Left lung (tissue), 10 donors: Measurements from ENCODE around the gene PYGM. TPM values are rescaled to one million over a fixed set of nuclear protein-coding genes. Genes with fewer than 3 reads are reported as not detected.

Experiments used
- ATAC-seq: fragments of 200-7000 bp; cut with Tn5 transposase; one replicate; pipeline ENCODE4 v1.9.1; 2020; ENCODE audit warnings: moderate library complexity
- DNase-seq, 4 donors: peaks; one replicate each; pipeline ENCODE4 v3.0.0-alpha.2; 2013 to 2020
- H3K27ac ChIP-seq, 2 donors: fragments of 200-600 bp; sonication (generic) in 1 of 2; one replicate each; pipeline versions ENCODE4 v1.5.0 to v1.8.0; 2020 to 2021
- H3K27me3 ChIP-seq, 2 donors: fragments of 200-600 bp; sonication (generic) in 1 of 2; one replicate each; pipeline versions ENCODE4 v1.5.0 to v1.8.0; 2020 to 2021
- H3K36me3 ChIP-seq, 2 donors: fragments of 200-600 bp; sonication (generic) in 1 of 2; one replicate each; pipeline versions ENCODE4 v1.5.0 to v1.8.0; 2020 to 2021
- H3K4me1 ChIP-seq, 2 donors: fragments of 200-600 bp; one replicate each; pipeline ENCODE4 v1.8.0; 2021
- H3K4me3 ChIP-seq, 2 donors: fragments of 200-600 bp; sonication (generic) in 1 of 2; one replicate each; pipeline versions ENCODE4 v1.5.0 to v1.8.0; 2020 to 2021; ENCODE audit warnings: mild to moderate bottlenecking in 1 of 2
- H3K9me3 ChIP-seq, 2 donors: fragments of 200-600 bp; sonication (generic) in 1 of 2; one replicate each; pipeline versions ENCODE4 v1.5.0 to v1.8.0; 2020 to 2021
- intact Hi-C, 2 donors: fragments of 100-400 bp; cut with DNase I; formaldehyde crosslinking; loops; one replicate each; pipeline versions ENCODE4 v1.11.2 to v1.14.2; 2022
- polyA plus RNA-seq, 6 donors: library from polyadenylated mRNA; unstranded; fragments of 120-200 nt; gene quantifications; one replicate each; pipeline ENCODE4 v1.2.1, GENCODE V29; 2013; ENCODE audit not compliant: insufficient read length in 6 of 6
- total RNA-seq, 2 donors: library from RNA; stranded (reverse); fragmentation: NEBNext Ultra II Directional; extraction: Animal tissue kit (Norgen Biotek cat#: 25700); gene quantifications; one replicate each; pipeline ENCODE4 v1.2.1, GENCODE V29; 2021
- TF ChIP-seq, protein P1 (sequence below), 2 donors: fragments of 200-600 bp; sonication (generic) in 1 of 2; IDR thresholded peaks; one replicate each; pipeline versions ENCODE4 v1.5.0 to v1.8.0; 2021; ENCODE audit warnings: antibody characterized with exemption in 2 of 2
- donor health status: DM: no; HTN: yes; CAD: no.
- donor health status: DM: no; HTN: no; CAD: no.

The PYGM gene
- total and polyA plus RNA-seq, 8 donors, result 1.3 to 4.4 (median 3.5) TPM

DNA sequence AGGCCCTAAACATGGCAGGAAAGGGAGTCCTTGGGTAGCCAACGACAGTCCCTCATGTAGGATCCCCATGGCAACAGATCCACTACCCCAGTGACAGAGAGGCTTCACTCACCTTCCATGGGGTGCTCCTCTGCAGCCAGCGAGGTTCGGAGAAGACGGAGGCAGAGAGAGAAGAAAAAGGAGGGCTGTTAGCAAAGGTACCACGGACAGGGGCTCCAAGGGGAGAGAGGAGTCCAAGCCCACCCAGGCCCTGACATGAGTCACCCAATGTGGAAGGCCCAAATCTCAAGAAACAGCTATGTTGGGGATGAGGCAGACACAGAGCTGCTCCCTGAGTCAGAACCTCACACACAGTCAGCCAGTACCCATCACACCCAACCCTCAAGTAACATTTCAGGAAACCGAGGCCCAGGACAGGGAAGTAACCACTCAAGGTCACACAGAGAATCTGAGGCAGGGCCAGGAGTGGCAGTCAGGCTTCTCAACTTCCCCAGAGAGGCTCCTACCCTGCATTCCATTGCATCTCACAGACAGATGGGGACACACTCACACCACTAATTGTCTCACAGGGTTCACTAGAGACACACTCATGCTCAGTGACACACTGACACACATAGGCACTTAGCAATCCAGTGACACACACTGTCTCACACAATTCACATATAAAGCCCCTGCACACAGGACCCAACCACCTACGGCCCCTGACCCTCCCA is 62.0 kb downstream of the PYGM start:
- Histone ChIP-seq H3K27me3 (peaks cover 5 to 24% of the 10 kb centered on the region in 2 donors), H3K4me3 (no peak overlapping the region), H3K9me3 (no peaks in the 10 kb centered on the region), H3K4me1 (no peaks in the 10 kb centered on the region), H3K36me3 (no peaks in the 10 kb centered on the region), H3K27ac (no peak overlapping the region)
- TF ChIP-seq, protein P1, sequence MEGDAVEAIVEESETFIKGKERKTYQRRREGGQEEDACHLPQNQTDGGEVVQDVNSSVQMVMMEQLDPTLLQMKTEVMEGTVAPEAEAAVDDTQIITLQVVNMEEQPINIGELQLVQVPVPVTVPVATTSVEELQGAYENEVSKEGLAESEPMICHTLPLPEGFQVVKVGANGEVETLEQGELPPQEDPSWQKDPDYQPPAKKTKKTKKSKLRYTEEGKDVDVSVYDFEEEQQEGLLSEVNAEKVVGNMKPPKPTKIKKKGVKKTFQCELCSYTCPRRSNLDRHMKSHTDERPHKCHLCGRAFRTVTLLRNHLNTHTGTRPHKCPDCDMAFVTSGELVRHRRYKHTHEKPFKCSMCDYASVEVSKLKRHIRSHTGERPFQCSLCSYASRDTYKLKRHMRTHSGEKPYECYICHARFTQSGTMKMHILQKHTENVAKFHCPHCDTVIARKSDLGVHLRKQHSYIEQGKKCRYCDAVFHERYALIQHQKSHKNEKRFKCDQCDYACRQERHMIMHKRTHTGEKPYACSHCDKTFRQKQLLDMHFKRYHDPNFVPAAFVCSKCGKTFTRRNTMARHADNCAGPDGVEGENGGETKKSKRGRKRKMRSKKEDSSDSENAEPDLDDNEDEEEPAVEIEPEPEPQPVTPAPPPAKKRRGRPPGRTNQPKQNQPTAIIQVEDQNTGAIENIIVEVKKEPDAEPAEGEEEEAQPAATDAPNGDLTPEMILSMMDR (IDR thresholded peaks at IDR 0.05), result no peak
- ATAC-seq, result no peak
- intact Hi-C loops, result no loop called here
- no peak for DNase-seq

Other genes starting within 250 kb of the PYGM start
- gene SLC22A11, start 204.0 kb downstream of the PYGM start, total RNA-seq, result not detected
- gene SLC22A11, start 204.0 kb downstream of the PYGM start, polyA plus RNA-seq, result under 1 TPM in 5 of 6 donors, not detected in 1; 0.12 to 0.25 (median 0.20) TPM
- not detected for gene SLC22A12, start 168.8 kb downstream of the PYGM start, total RNA-seq
- not detected for gene SLC22A12, start 168.8 kb downstream of the PYGM start, polyA plus RNA-seq
- 1 to 10 TPM; 3.5 to 7.9 TPM for gene NRXN2, start 36.8 kb downstream of the PYGM start, total RNA-seq
- 10 to 100 TPM in 4 of 6 donors, 1 to 10 TPM in 2; 6.8 to 15.0 (median 10.9) TPM for gene NRXN2, start 36.8 kb downstream of the PYGM start, polyA plus RNA-seq
- gene RASGRP2, start 15.8 kb downstream of the PYGM start, total RNA-seq, result 10 to 100 TPM; 10.8 to 35.3 TPM
- 10 to 100 TPM in 2 of 6 donors, 1 to 10 TPM in 4; 9.0 to 11.8 (median 9.4) TPM for gene RASGRP2, start 15.8 kb downstream of the PYGM start, polyA plus RNA-seq
- 100 to 1,000 TPM; 169 to 228 TPM for gene SF1, start 18.6 kb upstream of the PYGM start, total RNA-seq
- gene SF1, start 18.6 kb upstream of the PYGM start, polyA plus RNA-seq, result 100 to 1,000 TPM; 437 to 519 (median 453) TPM
- 10 to 100 TPM; 19.3 to 23.2 TPM for gene MAP4K2, start 43.2 kb upstream of the PYGM start, total RNA-seq
- 10 to 100 TPM; 42.3 to 48.2 (median 46.6) TPM for gene MAP4K2, start 43.2 kb upstream of the PYGM start, polyA plus RNA-seq
- 10 to 100 TPM; 26.9 to 29.3 TPM for gene MEN1, start 50.6 kb upstream of the PYGM start, total RNA-seq
- gene MEN1, start 50.6 kb upstream of the PYGM start, polyA plus RNA-seq, result 10 to 100 TPM; 33.0 to 46.5 (median 38.9) TPM
- gene CDC42BPG, start 84.7 kb upstream of the PYGM start, total RNA-seq, result 10 to 100 TPM; 18.0 to 25.9 TPM
- gene CDC42BPG, start 84.7 kb upstream of the PYGM start, polyA plus RNA-seq, result 10 to 100 TPM in 1 of 6 donors, 1 to 10 TPM in 5; 6.8 to 10.3 (median 8.6) TPM
- 100 to 1,000 TPM in 1 of 2 donors, 10 to 100 TPM in 1; 73.0 to 153 TPM for gene EHD1, start 118.6 kb upstream of the PYGM start, total RNA-seq
- 10 to 100 TPM; 44.7 to 63.8 (median 52.9) TPM for gene EHD1, start 118.6 kb upstream of the PYGM start, polyA plus RNA-seq
- gene ATG2A, start 157.2 kb upstream of the PYGM start, total RNA-seq, result 10 to 100 TPM; 21.9 to 23.5 TPM
- 10 to 100 TPM; 14.2 to 21.1 (median 17.5) TPM for gene ATG2A, start 157.2 kb upstream of the PYGM start, polyA plus RNA-seq
- 10 to 100 TPM; 24.4 to 29.9 TPM for gene PPP2R5B, start 164.7 kb upstream of the PYGM start, total RNA-seq
- gene PPP2R5B, start 164.7 kb upstream of the PYGM start, polyA plus RNA-seq, result 10 to 100 TPM; 12.1 to 14.4 (median 13.5) TPM
- not detected for gene GPHA2, start 175.9 kb upstream of the PYGM start, total RNA-seq
- under 1 TPM in 3 of 6 donors, not detected in 3; 0.25 to 0.60 (median 0.49) TPM for gene GPHA2, start 175.9 kb upstream of the PYGM start, polyA plus RNA-seq
- gene MAJIN, start 212.1 kb upstream of the PYGM start, total RNA-seq, result not detected
- gene MAJIN, start 212.1 kb upstream of the PYGM start, polyA plus RNA-seq, result under 1 TPM in 2 of 6 donors, not detected in 4; 0.11 to 0.14 TPM
- gene BATF2, start 237.0 kb upstream of the PYGM start, total RNA-seq, result 1 to 10 TPM; 3.2 to 8.1 TPM
- 1 to 10 TPM; 2.6 to 3.7 (median 3.5) TPM for gene BATF2, start 237.0 kb upstream of the PYGM start, polyA plus RNA-seq